Pulmonary artery endothelial cell (primary cell): ENCODE data around the gene DTX1. TPM values are rescaled to one million over a fixed set of nuclear protein-coding genes. Genes with fewer than 3 reads are reported as not detected.
"Not testable (repeated sequence)": the region's sequence is repeated elsewhere in the genome, so short reads cannot be mapped to it uniquely, and the experiment has no call there.

ENCODE experiments used
- DNase-seq: peaks from one replicate; pipeline ENCODE4 v3.0.0-alpha.2; 2011; ENCODE audit warnings: low read depth, low spot score
- total RNA-seq: library from RNA; depleted of rRNA; stranded (reverse); fragments of >200 nt; gene quantifications from 2 replicates; pipeline ENCODE4 v1.2.3, GENCODE V29; 2014

DTX1 gene
- total RNA-seq, 1 donor from 2014 or later: not detected

DNA sequence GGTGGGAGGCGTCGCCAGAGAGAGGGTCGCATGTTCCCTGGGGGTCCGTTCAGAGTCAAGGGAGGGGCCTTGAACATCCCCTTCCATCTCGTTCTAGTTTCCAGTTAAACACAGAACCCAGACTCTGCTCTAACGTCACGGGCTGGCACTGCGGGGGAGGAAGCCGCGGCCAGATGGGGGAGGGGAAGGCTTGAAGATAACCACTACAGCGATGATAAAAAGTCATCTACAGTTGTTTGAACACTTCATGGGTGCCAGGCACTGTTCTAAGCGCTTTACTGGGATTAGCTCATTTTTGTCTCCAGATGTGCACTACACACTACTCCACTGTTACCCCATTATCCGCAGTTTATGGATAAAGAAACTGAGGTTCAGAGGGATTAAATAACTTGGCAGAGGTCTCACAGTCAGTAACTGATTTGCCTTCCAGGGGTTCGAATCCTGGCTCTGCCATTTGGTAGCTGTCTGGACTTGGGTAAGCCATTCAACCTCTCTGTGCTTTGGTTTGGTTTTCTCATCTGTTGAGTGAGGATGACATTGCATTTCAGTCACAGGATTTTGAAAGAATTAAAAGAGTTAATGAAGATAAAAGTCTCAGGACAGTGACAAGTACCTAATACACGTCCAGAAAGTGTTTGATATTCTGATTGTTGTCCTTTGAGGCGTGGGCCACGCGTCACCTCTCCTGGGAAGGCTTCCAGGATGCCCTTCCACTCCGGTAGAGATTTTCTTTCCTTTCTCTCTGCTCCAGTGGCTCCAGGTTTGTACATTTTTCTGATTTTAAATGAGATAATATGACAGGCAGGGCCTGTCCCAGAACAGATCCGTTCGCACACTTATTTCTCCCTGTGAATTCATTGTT, 79.8 kb downstream of the DTX1 start:
- DNase-seq: no peak

DNA sequence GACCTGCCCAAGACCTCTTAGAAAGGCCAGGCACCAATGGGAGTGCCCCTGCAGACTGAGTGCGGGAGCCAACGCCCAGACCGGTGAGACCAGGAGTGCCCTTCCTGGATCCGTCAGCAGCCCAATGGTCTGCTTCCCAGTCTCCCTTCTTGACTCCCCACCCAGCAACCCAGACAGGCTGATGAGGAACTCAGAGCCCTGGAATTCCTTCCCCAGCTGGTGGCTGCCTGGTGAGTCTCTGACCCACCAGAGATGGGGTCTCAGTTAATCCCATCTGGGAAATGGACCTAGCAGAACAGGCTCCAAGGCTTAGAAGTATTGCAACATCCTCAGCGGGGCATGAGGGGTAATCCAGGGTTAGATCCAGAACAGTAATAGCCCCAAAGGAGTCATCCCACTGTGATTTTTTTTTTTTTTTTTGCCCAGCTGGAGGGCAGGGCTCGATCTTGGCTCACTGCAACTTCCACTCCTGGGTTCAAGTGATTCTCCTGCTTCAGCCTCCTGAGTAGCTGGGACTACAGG, 80.5 kb downstream of the DTX1 start:
- DNase-seq: no peak

DNA sequence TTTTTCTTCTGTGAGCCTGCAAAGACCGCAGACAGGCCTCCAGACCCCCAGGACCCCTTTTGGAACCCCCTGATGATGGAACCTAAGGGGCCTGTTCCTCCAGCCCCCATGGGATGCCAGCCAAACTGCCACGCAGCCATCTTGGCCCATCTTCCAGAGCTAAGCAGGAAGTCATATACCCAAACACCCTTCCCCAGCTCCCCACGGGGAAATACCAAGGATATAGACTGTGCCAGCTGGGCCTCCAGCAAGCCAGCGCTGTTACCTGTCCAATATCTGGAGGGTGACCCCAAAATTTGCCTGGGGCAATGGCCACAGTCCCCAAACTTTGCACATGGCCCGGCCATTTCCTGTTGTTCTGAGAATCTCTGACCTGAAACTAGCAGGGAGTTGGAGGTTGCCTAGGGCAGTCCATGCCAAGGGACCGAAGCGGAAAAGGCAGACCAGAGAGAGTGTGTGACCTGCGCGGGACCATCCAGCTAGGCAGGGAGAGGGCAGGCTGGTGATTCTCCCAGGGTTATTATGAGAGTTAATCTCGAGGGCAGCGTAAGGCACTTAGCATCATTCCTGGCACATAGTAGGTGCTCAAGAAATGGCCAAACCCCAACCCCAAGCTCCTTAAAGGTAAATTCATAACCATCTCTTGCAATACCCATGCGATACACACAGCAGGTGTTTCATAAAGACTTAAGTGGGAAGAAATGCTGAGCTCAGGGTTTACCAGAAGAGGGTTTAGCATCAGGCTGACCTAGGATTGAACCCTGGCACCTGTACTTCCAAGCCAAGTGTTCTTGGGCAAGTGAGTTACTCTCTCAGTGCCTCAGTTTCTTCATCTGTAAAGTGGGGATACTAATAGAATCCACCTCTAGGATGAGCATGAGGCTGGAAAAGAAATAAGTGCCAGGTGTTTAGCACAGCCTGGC, 81.6 kb downstream of the DTX1 start:
- DNase-seq: no peak

DNA sequence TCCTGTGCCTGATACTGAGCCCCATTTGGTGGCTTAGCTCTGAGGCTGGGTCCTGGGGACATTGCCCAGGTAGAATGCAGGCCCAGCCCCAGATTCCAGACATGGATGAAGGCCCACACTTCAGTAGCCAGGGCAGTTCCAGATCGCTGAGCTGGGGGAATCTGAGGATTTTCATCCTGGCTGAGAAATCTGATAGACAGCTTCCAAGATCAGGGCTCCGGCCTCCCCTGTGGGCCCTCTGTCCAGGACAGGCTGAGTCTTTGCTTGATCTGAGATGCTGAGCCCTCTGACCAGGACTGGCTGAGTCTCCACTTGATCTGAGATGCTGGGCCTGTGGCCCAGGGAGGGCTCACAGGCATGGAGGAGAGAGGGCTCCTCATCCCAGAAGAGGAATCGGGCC, 82.3 kb downstream of the DTX1 start:
- no peak for DNase-seq

DNA sequence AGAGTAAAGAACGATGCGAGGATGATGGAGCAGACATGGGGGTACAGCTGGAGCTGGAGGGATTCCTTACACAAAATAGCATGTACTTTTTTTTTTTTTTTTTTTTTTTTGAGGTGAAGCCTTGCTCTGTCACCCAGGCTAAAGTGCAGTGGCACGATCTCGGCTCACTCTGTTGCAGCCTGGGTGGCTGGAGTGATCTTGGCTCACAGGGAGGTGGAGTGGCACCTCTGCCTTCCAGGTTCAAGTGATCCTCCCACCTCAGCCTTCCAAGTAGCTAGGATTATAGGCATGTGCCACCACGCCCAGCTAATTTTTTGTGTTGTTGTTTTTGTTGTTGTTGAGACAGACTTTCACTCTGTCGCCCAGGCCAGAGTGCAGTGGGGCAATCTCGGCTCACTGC, 84.2 kb downstream of the DTX1 start:
- no peak for DNase-seq

DNA sequence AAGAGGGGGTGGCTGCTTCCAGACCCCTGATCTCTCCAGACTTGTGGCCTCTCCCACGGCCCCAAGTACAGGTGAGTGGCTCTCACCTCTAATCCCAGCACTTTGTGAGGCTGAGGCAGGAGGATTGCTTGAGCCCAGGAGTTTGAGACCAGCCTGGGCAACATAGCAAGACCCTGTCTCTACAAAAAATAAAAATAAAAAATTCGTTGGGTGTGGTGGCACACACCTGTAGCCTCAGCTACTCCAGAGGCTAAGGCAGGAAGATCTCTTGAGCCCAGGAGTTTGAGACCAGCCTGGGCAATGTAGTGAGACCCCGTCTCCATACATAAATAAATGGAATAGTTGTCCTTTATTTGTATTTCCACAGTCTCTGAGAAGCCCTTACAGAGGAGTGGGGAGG, 85.2 kb downstream of the DTX1 start:
- DNase-seq: not testable (repeated sequence)

DNA sequence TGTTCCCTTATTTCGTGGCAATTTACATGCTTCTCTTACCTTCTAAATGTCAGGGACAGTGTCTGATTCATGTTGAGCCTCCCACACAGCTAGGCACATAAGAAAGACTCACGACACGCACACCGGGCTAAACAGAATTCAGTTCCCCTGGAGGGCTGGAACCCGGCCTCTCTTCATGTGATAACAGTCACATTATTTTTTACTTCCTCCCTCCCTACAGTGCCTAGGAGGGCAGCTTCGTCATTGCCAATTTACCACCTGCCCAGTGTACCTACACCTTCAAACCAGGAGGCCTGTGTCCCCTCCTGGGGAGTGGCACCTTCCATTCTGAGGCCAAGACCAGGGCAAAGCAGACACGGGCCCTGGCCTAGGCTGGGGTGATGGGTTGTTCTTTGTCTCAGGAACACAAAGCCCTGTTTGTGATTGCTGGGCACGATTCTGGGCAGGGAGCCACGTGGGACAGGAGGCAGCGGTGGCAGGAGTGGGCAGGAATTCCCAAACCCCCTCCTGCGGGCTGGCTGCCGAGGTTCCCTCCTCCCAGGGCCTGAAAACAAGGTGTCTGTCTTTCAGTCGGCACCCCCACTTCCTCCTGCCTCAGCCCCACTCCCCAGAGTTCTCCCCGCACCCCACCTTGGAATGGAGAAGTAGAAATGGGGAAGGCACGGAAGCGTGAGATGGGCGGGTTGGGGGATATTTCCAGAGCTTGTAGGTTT, 85.8 kb downstream of the DTX1 start:
- no peak for DNase-seq

DNA sequence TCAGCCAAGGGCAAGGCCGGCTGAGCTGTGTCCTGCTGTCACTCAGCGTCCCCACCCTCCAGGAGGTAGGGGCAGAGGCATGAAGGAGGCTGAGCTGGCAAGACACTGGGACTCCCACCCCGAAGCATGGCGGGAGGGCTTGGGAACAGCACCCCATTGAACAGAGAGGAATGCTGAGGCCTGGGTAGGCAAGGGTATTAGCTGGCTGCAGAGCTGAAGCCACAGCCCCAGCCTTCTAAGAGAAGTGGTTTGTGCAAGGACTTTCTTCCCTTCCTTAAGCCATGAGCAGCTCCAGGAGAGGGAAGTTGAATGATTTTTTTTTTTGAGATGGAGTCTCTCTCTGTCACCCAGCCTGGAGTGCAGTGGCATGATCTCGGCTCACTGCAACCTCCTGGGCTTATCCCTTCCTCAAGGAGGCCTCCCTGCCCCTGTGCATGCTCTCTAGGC, 86.4 kb downstream of the DTX1 start:
- DNase-seq: no peak

DNA sequence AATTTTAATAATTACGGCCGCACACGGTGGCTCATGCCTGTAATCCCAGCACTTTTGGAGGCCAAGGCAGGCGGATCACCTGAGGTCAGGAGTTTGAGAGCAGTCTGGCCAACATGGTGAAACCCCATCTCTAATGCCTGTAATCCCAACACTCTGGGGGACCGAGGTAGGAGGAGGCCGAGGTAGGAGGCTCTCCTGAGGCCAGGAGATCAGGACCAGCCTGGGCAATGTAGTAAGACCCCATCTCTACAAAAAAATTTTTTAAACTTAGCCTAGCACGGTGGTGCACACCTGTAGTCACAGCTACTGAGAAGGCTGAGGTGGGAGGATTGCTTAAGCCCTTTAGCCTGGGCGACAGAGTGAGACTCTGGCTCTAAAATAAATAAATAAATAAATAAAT, 87.4 kb downstream of the DTX1 start:
- no peak for DNase-seq

DNA sequence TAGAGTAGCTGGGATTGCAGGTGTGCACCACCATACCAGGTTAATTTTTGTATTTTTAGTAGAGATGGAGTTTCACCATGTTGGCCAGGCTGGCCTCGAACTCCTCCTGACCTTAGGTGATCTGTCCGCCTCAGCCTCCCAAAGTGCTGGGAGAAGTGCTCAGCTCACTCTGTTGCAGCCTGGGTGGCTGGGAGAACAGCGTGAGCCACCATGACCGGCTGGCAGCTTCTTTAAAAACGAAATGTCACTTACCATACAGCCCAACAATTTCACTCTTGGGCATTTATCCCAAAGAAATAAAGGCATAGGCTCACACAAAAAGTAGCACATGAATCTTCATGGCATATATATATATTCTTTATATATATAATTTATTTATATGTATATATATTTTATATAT, 88.3 kb downstream of the DTX1 start:
- no peak for DNase-seq

DNA sequence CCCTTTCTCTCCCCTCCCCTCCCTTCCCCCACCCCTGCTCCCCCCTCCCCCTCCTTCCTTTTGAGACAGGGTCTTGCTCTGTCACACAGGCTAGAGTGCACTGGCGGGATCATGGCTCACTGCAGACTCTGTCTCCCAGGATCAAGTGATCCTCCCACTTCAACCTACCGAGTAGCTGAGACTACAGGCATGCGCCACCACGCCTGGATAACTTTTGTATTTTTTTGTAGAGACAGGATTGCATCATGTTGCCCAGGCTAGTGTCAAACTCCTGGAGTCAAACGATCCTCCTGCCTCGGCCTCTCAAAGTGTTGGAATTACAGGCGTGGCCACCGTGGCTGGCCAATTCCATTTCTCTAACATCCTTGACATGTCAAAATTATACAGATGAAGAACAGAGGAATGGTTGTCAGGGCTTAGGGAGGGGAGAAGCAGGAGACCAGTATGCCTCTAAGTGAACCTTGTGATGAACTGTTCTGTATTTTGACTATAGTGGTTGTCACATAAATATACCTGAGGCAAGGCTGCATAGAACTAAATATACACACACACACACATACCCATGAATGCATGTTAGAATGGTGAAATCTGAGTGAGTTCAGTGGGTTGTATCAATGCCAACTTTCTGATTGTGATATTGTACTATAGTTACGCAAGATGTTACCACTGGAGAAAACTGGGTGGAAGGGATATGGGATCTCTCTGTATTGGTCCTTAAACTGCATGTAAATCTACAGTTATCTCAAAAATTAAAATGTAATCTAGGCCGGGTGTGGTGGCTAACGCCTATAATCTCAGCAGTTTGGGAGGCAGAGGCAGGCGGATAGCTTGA, 89.4 kb downstream of the DTX1 start:
- no peak for DNase-seq

DNA sequence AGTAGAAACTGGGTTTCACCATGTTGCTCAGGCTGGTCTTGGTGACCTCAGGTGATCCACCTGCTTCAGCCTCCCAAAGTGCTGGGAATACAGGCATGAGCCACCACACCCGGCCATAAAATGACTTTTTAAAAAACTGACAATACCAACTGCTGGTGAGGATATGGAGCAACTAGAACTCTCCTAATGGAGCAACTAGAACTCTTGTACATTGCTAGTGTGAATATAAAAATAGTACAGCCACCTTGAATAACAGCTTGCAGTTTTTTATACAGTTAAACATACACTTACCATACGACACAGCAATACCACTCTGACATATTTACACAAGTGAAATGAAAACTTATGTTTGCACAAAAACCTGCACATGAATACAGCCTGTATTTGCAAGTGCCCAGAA, 90.5 kb downstream of the DTX1 start:
- DNase-seq: no peak

Other genes with a start within 250 kb of the DTX1 start
- 8.1 and 14.2 TPM in 2 replicates for gene OAS1, start 149.8 kb upstream of the DTX1 start, total RNA-seq
- 8.4 and 31.0 TPM in 2 replicates for gene OAS3, start 118.3 kb upstream of the DTX1 start, total RNA-seq
- 11.1 and 16.5 TPM in 2 replicates for gene OAS2, start 78.2 kb upstream of the DTX1 start, total RNA-seq
- not detected in 2 replicates for gene RASAL1, start 79.0 kb downstream of the DTX1 start, total RNA-seq
- not detected in 2 replicates for gene CFAP73, start 93.0 kb downstream of the DTX1 start, total RNA-seq
- 47.5 and 49.1 TPM in 2 replicates for gene DDX54, start 128.7 kb downstream of the DTX1 start, total RNA-seq
- gene RITA1, start 129.0 kb downstream of the DTX1 start, total RNA-seq: 22.3 and 26.1 TPM in 2 replicates
- gene TPCN1, start 164.7 kb downstream of the DTX1 start, total RNA-seq: 8.2 and 10.8 TPM in 2 replicates